OCI-LY3 (cell line): Measurements from ENCODE around the gene FUBP1.

Source experiments
- CTCF ChIP-seq: fragments of 200-600, 300-600 bp; sonication (generic); IDR thresholded peaks from 2 replicates; pipeline ENCODE4 v1.5.1; 2014; ENCODE audit warnings: antibody characterized with exemption, low read length, low read depth
- EZH2phosphoT487 ChIP-seq: fragments of 200-600 bp; shearing (Covaris generic); IDR thresholded peaks from 2 replicates; pipeline ENCODE4 v1.6.1; 2018; ENCODE audit warnings: antibody characterized with exemption, mixed run types, low read depth

GRCh38 chr1:77900687-77901293 lies 78.1 kb downstream of the FUBP1 start:
- TF ChIP-seq CTCF (peak; percentile 71), EZH2phosphoT487 (no peak)
